GM19397 (cell line): ENCODE data around the gene MXD4.
A peak's percentile ranks its signal among the peaks of the same experiment; 100 is the strongest.

Experiments
- ATAC-seq: cut with Tn5 transposase; IDR thresholded peaks from one replicate; pipeline ENCODE4 v1.9.1; 2021; ENCODE audit warnings: mild to moderate bottlenecking, moderate library complexity; ENCODE audit not compliant: unreplicated experiment

Gene MXD4

GRCh38 chr4:2253160-2254084 is 8.5 kb downstream of the MXD4 start:
- ATAC-seq: no peak

GRCh38 chr4:2252530-2253091 is 9.3 kb downstream of the MXD4 start:
- no peak for ATAC-seq

- no peak for ATAC-seq
These were observed 9.9 kb downstream of the MXD4 start for GRCh38 chr4:2251795-2252529.

GRCh38 chr4:2251073-2251794 is 10.7 kb downstream of the MXD4 start:
- ATAC-seq: no peak

- ATAC-seq: no peak
These were observed 11.4 kb downstream of the MXD4 start for GRCh38 chr4:2250357-2251072.

GRCh38 chr4:2249526-2250356 is 12.2 kb downstream of the MXD4 start:
- ATAC-seq: no peak

- no peak for ATAC-seq
These were observed 13.1 kb downstream of the MXD4 start for GRCh38 chr4:2248821-2249261.

- ATAC-seq: no peak
These were observed 13.7 kb downstream of the MXD4 start for GRCh38 chr4:2248044-2248780.

- no peak for ATAC-seq
These were observed 14.5 kb downstream of the MXD4 start for GRCh38 chr4:2247128-2248043.

GRCh38 chr4:2246384-2247127 is 15.4 kb downstream of the MXD4 start:
- ATAC-seq: no peak

- ATAC-seq: no peak
These were observed 16.1 kb downstream of the MXD4 start for GRCh38 chr4:2245787-2246275.

- ATAC-seq: no peak
These were observed 16.7 kb downstream of the MXD4 start for GRCh38 chr4:2245057-2245786.

- no peak for ATAC-seq
These were observed 18.1 kb downstream of the MXD4 start for GRCh38 chr4:2243681-2244380.

- peak; percentile 92 for ATAC-seq
These were observed 20.2 kb downstream of the MXD4 start, which contains the start of the genes HAUS3 and POLN for GRCh38 chr4:2241410-2242353. TSS of gene HAUS3 (minus strand) at chr4:2242121. CDS start at chr4:2240946, 1,175 bp downstream. TSS of gene POLN (minus strand) at chr4:2242121. CDS start at chr4:2229231, 12,890 bp downstream.
